RCC 7860 (cell line): ENCODE results near the gene PFKFB3.
A peak's percentile ranks its signal among the peaks of the same experiment; 100 is the strongest.
"Not testable (repeated sequence)": the region's sequence is repeated elsewhere in the genome, so short reads cannot be mapped to it uniquely, and the experiment has no call there.

Source experiments
- DNase-seq: peaks from one replicate; pipeline ENCODE4 v3.0.0-alpha.2; 2015; ENCODE audit warnings: low spot score
- FAIRE-seq: peaks from 2 replicates; lab custom pipeline; 2012; peaks lifted over from hg19 to GRCh38; lab: Jason Lieb, UNC

The PFKFB3 gene

DNA sequence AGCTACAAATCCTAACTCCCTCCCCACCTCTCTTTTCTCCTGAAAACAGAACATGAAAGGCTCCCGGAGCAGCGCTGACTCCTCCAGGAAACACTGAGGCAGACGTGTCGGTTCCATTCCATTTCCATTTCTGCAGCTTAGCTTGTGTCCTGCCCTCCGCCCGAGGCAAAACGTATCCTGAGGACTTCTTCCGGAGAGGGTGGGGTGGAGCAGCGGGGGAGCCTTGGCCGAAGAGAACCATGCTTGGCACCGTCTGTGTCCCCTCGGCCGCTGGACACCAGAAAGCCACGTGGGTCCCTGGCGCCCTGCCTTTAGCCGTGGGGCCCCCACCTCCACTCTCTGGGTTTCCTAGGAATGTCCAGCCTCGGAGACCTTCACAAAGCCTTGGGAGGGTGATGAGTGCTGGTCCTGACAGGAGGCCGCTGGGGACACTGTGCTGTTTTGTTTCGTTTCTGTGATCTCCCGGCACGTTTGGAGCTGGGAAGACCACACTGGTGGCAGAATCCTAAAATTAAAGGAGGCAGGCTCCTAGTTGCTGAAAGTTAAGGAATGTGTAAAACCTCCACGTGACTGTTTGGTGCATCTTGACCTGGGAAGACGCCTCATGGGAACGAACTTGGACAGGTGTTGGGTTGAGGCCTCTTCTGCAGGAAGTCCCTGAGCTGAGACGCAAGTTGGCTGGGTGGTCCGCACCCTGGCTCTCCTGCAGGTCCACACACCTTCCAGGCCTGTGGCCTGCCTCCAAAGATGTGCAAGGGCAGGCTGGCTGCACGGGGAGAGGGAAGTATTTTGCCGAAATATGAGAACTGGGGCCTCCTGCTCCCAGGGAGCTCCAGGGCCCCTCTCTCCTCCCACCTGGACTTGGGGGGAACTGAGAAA lies 30.4 kb downstream of the PFKFB3 start:
- DNase-seq (no peak), FAIRE-seq (no peak)

DNA sequence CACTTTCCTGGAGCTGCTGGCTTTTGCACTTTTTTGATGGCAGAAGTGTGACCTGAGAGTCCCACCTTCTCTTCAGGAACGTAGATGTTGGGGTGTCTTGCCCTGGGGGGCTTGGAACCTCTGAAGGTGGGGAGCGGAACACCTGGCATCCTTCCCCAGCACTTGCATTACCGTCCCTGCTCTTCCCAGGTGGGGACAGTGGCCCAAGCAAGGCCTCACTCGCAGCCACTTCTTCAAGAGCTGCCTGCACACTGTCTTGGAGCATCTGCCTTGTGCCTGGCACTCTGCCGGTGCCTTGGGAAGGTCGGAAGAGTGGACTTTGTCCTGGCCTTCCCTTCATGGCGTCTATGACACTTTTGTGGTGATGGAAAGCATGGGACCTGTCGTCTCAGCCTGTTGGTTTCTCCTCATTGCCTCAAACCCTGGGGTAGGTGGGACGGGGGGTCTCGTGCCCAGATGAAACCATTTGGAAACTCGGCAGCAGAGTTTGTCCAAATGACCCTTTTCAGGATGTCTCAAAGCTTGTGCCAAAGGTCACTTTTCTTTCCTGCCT lies 31.1 kb downstream of the PFKFB3 start:
- FAIRE-seq, result no peak
- DNase-seq, result no peak

DNA sequence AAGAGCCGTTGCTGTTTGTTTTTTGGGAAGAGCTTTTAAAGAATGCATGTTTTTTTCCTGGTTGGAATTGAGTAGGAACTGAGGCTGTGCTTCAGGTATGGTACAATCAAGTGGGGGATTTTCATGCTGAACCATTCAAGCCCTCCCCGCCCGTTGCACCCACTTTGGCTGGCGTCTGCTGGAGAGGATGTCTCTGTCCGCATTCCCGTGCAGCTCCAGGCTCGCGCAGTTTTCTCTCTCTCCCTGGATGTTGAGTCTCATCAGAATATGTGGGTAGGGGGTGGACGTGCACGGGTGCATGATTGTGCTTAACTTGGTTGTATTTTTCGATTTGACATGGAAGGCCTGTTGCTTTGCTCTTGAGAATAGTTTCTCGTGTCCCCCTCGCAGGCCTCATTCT lies 31.6 kb downstream of the PFKFB3 start:
- no peak for DNase-seq
- no peak for FAIRE-seq

DNA sequence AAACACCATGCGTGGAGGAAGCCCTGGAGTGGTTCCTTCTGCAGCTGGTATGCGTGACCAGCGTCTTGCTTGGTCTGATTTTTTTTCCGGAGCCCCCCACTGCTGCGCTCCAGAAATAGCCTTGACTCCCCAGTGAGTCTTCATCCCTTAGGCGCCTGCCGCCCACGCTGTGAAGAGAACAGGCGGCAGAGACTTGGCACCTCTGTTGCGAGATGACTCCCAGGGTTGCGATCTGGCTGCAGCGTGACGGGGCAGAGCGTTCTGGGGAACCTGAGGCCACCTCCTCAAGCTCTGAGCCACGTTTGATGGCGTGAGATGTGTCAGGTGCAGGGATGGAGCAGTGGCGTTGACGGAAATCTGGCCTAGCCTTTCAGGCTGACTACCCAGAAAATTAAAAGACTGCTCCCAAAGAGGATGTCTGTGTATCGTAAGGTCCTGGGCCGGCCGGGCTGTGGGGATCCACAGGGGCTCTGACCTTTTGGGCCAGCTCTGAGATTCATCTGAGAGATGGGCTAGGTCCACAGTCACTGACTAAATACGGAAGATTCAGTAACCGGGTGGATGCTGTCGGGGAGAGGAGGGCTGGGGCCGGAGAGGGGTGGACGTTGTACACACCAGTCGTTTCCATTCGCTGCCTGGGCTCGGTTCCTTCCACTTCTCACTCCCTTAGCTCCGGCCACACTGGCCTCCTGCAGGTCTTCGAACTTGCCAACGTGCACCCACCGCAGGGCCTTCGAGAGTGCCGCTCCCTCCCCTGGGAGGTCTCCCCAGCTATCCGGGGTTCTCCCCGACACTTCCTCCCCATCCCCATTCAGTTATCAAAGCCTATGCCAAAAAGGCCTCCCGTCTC lies 33.8 kb downstream of the PFKFB3 start:
- DNase-seq, result no peak
- FAIRE-seq, result no peak

DNA sequence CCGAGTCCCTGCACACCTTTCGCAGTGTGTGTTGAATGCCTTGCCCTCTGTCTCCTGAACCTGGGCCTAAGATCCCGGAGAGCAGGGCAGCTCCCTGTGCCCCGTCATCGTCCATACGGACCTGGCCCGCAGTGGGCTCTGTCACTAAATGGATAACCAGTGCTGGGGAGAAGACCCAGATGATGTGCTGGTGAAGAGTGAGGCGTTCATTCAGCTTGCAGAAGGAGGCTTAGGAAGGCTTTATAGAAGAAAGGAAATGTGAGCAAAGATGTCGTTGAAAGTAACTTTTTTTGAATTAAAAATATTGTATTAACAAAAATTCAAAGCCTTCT lies 34.4 kb downstream of the PFKFB3 start:
- FAIRE-seq, result no peak
- no peak for DNase-seq

DNA sequence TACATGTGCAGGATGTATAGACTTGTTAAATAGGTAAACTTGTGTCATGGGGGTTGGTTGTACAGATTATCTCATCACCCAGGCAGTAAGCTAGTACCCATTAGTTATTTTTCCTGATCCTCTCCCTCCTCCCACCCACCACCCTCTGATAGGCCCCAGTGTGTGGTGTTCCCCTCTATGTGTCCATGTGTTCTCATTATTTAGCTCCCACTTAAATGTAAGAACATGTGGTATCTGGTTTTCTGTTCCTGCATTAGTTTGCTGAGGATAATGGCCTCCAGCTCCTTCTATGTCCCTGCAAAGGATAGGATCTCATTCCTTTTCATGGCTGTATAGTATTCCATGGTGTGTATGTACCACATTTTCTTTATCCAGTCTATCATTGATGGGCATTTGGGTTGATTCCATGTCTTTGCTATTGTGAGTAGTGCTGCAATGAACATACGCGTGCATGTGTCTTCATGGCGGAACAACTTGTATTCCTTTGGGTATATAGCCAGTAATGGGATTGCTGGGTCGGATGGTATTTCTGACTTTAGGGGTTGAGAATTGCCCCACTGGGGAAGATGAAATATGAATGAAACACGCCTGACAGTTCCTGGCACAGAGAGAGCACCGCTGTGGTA lies 36.0 kb downstream of the PFKFB3 start:
- FAIRE-seq, DNase-seq: not testable (repeated sequence)

DNA sequence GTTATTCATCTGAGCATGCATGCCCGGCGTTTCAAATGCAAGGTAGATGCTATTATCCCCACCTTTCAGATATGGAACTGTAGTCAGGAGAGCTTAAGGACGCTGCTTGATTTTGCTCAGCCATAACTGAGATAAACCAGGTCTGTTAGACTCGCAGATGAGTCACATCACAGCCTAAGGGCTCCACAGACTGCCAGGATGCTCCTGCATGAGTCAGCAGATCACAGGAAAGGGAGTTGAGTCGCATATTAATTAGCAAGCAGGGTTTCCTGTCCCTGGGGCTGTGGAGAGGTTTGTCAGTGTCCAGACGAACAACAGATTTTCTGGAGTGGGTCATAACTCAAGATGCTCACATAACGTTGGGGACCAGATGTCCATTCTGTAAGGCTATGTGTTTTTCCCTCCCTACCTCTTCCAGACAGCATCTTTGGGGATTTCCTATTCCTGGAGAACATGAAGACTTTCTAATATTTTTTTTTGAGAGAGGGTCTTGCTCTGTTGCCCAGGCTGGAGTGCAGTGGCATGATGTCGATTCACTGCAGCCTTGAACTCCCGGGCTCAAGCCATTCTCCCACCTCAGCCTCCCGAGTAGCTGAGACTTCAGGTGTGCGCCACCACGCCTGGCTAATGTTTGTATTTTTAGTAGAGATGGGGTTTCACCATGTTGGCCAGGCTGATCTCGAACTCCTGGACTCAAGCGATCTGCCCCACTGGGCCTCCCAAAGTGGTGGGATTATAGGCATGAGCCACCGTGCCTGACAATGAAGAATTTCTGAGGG lies 36.7 kb downstream of the PFKFB3 start:
- DNase-seq (peak; percentile 97), FAIRE-seq (peak; percentile 98)

DNA sequence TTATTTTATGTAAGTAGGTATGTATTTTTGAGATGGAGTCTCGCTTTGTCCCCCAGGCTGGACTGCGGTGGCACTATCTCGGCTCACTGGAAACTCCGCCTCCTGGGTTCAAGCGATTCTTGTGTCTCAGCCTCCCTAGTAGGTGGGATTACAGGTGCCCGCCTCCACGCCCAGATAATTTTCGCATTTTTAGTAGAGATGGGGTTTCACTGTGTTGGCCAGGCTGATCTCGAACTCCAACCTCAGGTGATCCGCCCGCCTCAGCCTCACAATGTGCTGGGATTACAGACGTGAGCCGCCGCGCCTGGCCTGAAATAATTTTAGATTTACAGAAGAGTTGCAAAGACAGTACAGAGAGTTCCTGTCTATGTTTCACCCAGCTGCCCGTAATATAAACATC lies 37.5 kb downstream of the PFKFB3 start:
- FAIRE-seq (no peak), DNase-seq (no peak)

DNA sequence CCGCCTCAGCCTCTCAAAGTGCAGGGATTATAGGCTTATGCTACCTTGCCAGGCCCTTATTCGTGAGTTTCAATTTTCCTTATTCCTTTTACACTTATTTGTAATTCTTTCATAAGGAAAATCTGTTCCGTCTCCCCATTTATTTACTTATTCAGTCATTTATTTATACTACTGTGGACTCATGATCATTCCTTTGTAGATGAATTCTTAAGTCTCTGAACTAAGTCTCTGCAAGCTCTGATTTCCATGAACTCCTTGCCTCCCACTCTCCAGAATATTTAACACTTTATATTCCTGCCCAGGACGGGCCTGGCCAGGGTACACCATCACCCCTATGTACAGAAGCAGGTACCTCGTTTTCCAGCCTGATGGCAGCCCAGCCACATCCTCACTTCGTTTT lies 39.4 kb downstream of the PFKFB3 start:
- FAIRE-seq, result no peak
- no peak for DNase-seq

DNA sequence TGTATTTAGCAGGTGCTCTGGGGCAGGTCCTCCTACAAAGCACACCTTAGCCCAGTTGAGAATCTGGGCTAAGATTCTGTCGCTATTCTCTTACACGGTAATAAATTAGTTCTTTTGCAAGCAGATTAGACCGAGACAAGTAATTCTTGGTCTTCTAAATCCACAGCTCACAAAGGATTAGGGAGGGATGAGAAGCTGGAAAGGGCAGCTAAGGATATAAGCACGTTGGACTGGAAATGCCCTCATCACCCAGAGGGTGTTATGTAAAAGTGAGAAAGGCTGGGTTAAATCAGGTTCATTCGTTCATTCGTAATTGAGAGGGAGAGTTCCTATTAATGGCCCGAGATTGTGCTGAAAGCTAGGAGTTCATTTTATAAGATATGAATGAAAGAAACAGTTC lies 41.8 kb downstream of the PFKFB3 start:
- no peak for DNase-seq
- no peak for FAIRE-seq

DNA sequence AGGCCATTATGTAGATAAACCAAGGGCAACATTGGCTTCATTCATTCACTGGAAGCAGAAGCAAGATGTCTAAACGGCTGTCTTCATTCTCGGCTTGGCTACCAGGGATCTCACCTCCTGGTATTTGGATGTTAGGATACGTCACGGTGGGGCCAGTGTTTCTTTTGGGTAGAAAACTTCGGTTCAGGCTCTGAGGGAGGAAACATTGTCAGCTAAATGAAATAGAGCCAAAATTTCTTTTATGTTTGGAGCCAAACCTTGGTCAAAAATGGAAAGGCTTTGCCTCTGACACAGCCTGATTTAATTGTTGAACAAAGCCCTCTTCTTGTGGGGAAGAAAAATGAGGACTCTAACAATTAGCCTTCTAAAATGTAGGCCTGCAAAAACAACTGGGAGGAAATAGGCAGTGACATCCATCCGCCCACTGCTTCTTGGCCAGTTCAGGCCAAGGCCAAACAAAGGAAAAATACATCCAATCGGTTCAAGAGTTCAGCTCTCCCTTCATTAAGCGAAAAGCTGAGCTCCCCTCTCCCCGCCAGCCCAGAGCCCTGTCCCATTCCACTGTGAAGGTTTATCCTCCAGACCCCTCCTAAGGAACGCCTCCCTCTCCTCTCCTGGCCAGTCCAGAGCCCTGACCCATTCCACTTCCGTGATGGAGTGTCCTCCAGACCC lies 44.4 kb downstream of the PFKFB3 start:
- DNase-seq, result no peak
- no peak for FAIRE-seq

DNA sequence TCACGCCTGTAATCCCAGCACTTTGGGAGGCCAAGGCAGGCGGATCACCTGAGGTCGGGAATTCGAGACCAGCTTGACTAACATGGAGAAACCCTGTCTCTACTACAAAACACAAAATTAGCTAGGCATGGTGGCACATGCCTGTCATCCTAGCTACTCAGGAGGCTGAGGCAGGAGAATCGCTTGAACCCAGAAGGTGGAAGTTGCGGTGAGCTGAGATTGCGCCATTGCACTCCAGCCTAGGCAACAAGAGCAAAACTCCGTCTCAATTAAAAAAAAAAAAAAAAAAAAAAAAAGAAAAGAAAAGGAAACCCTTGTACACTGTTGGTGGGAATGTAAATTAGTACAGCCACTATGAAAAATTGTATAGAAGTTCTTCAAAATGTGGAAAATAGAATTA lies 46.2 kb downstream of the PFKFB3 start:
- not testable (repeated sequence) for DNase-seq, FAIRE-seq

DNA sequence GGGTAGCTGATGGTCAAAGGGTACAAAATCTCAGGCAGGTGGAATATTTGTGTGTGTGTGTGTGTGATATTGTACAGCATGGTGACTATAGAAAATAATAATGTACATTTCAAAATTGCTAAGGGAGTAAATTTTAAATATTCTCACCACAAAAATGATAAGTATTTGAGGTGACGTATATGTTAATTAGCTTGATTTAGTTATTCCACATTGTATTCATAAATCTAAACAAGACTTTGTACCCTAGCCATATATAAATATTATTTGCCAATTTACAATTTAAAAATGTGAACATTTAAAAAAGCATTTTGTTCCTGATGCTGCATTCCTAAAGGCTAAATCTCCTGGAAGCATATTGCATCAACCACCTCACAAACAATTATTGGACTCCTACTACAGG lies 47.0 kb downstream of the PFKFB3 start:
- FAIRE-seq (no peak), DNase-seq (no peak)

DNA sequence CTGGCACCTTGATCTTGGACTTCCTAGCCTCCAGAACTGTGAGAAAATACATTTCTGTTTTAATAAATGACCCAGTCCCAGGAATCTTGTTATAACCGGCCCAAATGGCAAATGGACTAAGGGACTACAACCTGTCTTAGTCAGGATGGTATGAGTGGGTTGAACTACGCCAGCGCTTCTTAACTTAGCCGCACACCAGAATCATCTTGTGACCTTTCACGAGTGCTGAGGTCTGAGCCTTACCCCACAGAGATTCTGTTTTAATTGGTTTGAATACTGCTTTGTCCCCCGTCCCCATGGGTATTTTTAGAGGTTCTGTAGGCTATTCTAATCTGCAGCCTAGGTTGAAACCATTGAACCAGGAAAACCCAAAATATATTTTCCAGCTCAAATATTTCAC lies 48.0 kb downstream of the PFKFB3 start:
- DNase-seq (no peak), FAIRE-seq (no peak)

DNA sequence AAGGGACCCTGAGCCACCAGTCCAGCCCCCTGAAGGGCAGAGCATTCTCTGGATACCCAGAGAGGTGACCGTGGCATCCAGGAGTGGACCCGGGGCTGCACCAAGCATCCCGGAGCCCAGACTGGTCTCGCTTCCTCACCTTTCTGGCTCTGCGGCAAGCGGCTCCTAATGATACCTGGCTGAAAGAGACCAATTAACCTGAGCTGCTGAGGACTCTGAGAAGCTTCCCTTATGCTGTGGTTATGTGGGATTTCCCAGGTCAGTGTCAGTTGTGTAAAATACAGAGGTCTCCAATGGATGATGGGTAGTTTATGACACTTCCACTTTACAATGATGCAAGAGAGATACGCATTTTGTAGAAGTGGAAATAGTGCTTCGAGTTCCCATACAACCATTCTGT lies 51.5 kb downstream of the PFKFB3 start:
- no peak for FAIRE-seq
- no peak for DNase-seq

DNA sequence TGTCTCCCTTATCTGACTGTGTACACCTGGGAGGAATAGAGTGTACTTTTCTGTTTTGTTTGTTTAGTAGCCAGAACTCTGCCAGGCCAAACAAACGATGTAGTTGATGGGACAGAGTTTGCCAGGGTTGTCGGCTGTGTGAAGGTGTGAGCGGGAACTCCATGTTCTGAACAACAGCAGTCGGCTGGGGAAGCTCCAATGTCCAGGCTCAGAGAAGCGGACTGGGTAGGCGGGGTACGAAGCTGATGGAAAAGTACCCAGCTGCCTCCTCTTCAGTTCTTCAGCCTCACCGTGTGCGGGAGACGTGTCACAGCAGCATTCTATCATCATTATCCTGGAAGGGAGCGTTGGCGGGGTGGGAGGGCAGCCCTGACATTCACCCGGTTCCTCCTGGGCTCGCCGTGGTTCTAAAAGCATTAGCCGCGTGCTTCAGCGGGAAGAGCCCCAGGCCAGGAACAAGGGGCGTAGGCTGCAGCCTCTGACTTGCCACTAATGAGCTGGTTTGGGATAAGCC lies 52.9 kb downstream of the PFKFB3 start:
- FAIRE-seq, result no peak

DNA sequence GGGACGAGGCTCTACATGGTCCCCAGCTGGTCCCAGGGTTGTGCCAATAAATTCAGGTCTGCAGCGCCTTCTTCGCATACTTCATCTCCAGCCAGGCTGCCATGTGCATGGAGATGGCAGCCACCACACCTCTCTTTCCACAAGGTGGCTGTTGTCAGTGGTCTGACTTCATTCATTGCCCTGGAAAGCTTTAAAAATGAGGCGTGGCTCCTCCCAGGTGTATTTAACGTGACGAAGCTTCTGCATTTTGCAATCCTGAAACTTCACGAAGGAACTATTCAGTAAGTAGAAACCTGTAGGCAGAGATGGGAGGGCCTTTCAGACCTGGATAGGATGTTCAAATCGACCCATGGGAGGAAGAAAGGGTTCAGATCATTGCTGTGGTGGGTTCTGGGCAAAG lies 53.7 kb downstream of the PFKFB3 start:
- DNase-seq, result no peak

More for the DNA sequence above, 52.9 kb downstream of the PFKFB3 start:
- no peak for DNase-seq

DNA sequence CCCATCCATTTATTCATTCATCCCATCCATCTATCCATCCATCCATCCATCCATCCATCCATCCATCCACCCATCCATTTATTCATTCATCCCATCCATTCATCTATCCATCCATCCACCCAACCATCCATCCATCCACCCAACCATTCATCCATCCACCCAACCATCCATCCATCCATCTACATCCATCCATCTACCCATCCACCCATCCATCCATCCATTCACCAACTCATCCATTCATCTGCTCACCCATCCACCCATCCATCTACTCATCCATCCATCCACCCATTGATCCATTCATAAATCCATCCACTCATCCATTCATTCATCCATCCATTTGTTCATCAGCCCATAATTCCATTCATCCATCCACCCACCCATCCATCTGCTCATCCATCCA lies 56.4 kb downstream of the PFKFB3 start:
- DNase-seq (no peak), FAIRE-seq (no peak)

More for the DNA sequence above, 53.7 kb downstream of the PFKFB3 start:
- FAIRE-seq, result no peak

DNA sequence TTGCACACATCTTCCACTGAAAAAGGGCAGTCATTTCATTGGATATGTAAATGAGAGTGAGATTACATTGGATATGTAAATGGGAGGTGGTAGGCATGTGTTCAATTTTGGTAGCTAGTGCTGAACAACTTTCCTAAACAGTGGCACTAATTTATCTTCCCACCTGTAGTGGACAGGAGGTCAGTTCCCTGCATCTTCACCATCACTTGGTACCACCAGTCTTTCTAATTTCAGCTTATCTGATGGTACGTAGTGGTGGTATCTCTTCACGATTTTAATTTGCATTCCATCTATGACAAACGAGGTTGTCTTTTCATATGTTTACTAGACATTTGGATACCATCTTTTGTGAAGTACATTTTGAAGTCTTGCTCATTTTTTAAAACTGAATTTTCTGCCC lies 58.1 kb downstream of the PFKFB3 start:
- FAIRE-seq, result no peak
- no peak for DNase-seq

DNA sequence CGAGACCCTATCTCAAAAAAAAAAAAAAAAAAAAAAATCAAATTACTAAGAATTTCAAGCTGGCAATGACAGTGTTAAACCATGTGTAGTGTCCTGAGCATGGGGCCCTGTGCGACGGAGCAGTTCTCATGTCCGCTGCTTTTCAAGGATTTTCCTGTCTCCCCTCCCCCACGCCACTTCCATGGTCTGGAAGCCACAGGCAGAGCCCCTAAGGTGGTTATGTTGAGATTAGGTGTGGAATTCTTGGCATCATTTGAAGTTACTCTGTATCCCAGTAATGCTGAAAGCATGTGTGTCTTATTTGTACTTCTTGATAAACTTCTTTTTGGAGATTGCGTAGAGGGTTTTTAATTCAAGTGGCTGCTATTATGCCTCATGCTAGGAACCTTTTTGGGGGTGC lies 65.2 kb downstream of the PFKFB3 start:
- FAIRE-seq (no peak), DNase-seq (no peak)
